BJ (cell line): Measurements from ENCODE around the gene GALR3. TPM values are rescaled to one million over a fixed set of nuclear protein-coding genes. Genes with fewer than 3 reads are reported as not detected.

Experiments used
- CTCF ChIA-PET: fragments of 350-600 bp; formaldehyde crosslinking; extraction: SDS; loops from one replicate; lab custom pipeline; 2021; ENCODE audit warnings: antibody characterized with exemption, inconsistent platforms; lab: Yijun Ruan, JAX
- POLR2A ChIA-PET: fragments of 300-600 bp; sonication (Branson Sonifier 250); formaldehyde crosslinking; extraction: SDS; loops from one replicate; lab custom pipeline; 2021; ENCODE audit warnings: antibody characterized with exemption; lab: Charles Lee
- DNase-seq: peaks from one replicate; pipeline ENCODE4 v3.0.0-alpha.2; 2011; ENCODE audit warnings: low read depth
- H3K27me3 ChIP-seq: 2 replicates; pipeline ENCODE4 v1.6.0; 2011; ENCODE audit warnings: low read length; ENCODE audit not compliant: control insufficient read depth, insufficient read depth
- H3K36me3 ChIP-seq: 2 replicates; pipeline ENCODE4 v1.5.1; 2011; ENCODE audit warnings: low read length; ENCODE audit not compliant: control insufficient read depth, insufficient read depth
- H3K4me3 ChIP-seq: 2 replicates; pipeline ENCODE4 v1.5.1; 2011; ENCODE audit warnings: low read depth, mild to moderate bottlenecking, control low read depth, low read length
- polyA plus RNA-seq: library from polyadenylated mRNA; depleted of rRNA; stranded (reverse); fragments of >200 nt; gene quantifications from 2 replicates; pipeline ENCODE4 v1.2.3, GENCODE V29; 2011
- TF ChIP-seq, protein P1 (sequence below): IDR thresholded peaks from 2 replicates; pipeline ENCODE4 v1.5.1; 2011; ENCODE audit warnings: low read depth, mild to moderate bottlenecking, control low read depth, inconsistent platforms, low read length, moderate library complexity; ENCODE audit not compliant: insufficient read depth

GALR3 gene
- polyA plus RNA-seq, 1 experiment, result not detected

DNA sequence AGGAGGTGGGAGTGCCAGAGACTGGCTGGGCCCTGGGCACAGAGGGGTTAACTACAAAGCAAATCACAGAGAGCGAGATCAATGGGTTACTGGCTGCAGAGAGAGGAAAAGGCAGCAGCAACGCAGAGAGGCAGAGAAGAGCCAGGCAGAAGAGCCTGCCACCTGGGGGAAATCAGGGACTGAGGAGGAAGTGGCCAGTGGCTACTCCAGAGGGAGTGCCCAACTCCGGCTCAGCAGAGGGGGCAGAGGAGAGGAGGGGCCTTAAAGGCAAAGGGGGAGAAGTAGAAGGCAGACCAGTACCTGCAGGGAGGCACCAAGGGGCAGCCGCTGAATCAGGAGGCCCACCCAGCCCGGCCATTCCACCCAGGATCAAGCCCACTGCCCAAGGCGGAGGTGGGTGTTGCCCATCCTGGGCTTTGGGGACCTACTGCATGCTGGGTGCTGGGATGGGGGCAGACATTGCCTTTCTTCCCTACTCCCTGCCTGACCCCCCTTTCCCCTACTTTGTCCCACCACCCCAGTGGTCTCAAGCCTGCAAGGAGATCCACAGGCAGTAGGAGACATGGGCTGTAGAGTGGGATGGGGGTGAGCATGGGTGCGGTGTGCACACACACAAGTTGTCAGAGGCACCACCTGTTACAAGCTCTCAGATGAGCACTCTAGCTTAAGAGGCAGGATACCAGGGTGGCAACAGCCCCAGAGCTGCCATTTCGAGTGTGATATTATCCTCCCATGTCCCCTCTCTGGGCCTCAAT, 926 bp upstream of the GALR3 start:
- CTCF ChIA-PET, result interaction anchor here (0.6 to 1.4 kb wide), 4 partner anchors 57 to 220 kb away, joined by 3 to 5 read pairs (median 3); no protein-coding TSS in a partner anchor
- H3K4me3 ChIP-seq, result no peak overlapping the region
- TF ChIP-seq, protein P1, sequence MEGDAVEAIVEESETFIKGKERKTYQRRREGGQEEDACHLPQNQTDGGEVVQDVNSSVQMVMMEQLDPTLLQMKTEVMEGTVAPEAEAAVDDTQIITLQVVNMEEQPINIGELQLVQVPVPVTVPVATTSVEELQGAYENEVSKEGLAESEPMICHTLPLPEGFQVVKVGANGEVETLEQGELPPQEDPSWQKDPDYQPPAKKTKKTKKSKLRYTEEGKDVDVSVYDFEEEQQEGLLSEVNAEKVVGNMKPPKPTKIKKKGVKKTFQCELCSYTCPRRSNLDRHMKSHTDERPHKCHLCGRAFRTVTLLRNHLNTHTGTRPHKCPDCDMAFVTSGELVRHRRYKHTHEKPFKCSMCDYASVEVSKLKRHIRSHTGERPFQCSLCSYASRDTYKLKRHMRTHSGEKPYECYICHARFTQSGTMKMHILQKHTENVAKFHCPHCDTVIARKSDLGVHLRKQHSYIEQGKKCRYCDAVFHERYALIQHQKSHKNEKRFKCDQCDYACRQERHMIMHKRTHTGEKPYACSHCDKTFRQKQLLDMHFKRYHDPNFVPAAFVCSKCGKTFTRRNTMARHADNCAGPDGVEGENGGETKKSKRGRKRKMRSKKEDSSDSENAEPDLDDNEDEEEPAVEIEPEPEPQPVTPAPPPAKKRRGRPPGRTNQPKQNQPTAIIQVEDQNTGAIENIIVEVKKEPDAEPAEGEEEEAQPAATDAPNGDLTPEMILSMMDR, result no peak
- peaks cover 2% of the 10 kb centered on the region; the same call in 1 of the 2 replicates for H3K27me3 ChIP-seq
- DNase-seq, result no peak
- POLR2A ChIA-PET, result interaction anchor here (0.6 kb wide), 1 partner anchor 261 kb away, joined by 3 read pairs; no protein-coding TSS in a partner anchor
- no peaks in the 10 kb centered on the region; the same call in 1 of the 2 replicates for H3K36me3 ChIP-seq

DNA sequence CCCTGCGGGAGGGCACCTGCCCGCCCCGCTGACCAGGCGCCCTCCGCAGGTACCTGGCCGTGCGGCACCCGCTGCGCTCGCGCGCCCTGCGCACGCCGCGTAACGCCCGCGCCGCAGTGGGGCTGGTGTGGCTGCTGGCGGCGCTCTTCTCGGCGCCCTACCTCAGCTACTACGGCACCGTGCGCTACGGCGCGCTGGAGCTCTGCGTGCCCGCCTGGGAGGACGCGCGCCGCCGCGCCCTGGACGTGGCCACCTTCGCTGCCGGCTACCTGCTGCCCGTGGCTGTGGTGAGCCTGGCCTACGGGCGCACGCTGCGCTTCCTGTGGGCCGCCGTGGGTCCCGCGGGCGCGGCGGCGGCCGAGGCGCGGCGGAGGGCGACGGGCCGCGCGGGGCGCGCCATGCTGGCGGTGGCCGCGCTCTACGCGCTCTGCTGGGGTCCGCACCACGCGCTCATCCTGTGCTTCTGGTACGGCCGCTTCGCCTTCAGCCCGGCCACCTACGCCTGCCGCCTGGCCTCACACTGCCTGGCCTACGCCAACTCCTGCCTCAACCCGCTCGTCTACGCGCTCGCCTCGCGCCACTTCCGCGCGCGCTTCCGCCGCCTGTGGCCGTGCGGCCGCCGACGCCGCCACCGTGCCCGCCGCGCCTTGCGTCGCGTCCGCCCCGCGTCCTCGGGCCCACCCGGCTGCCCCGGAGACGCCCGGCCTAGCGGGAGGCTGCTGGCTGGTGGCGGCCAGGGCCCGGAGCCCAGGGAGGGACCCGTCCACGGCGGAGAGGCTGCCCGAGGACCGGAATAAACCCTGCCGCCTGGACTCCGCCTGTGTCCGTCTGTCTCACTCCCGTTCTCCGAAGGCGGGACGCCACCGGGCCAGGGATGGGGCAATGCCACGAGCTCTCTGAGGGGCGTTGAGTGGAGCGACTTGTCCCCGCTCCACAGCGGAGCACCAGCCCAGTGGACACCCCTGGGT, 1.8 kb downstream of the GALR3 start:
- TF ChIP-seq, protein P1, result no peak
- ChIA-PET CTCF (interaction anchor here (1.0 to 1.2 kb wide), 2 partner anchors 9 to 13 kb away, joined by 3 read pairs; no protein-coding TSS in a partner anchor), POLR2A (no interaction called here)
- Histone ChIP-seq H3K36me3 (peaks cover 1% of the 10 kb centered on the region), H3K4me3 (peak overlapping the region; percentile 27), H3K27me3 (peaks cover 2% of the 10 kb centered on the region; the same call in 1 of the 2 replicates)
- no peak for DNase-seq

DNA sequence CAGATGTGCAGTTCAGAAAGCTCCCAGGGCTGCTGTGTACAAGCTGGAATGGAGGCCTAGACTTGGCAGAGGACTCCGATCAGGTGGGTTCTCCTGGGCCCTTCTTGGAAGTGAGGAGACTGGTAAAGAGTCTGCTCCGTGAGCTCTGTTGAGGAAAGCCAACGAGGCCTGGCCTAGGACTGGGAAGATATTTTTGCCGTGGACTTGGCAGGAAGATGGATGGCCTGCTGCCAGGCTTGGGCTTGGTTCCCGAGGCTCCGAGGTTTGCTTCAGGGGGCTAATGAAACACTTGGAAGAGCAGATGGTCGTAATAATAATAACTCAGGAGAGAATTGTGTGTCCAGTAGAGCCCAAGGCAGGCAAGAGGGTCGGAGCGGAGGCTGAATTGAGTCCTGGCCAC, 3.9 kb downstream of the GALR3 start:
- POLR2A ChIA-PET, result no interaction called here
- Histone ChIP-seq H3K36me3 (peaks cover 14% of the 10 kb centered on the region), H3K27me3 (no peaks in the 10 kb centered on the region), H3K4me3 (no peak overlapping the region)
- TF ChIP-seq, protein P1, result no peak
- no peak for DNase-seq
- CTCF ChIA-PET, result interaction anchor here (0.8 to 5.1 kb wide), 5 partner anchors 9 to 139 kb away, joined by 3 to 35 read pairs (median 3); no protein-coding TSS in a partner anchor

DNA sequence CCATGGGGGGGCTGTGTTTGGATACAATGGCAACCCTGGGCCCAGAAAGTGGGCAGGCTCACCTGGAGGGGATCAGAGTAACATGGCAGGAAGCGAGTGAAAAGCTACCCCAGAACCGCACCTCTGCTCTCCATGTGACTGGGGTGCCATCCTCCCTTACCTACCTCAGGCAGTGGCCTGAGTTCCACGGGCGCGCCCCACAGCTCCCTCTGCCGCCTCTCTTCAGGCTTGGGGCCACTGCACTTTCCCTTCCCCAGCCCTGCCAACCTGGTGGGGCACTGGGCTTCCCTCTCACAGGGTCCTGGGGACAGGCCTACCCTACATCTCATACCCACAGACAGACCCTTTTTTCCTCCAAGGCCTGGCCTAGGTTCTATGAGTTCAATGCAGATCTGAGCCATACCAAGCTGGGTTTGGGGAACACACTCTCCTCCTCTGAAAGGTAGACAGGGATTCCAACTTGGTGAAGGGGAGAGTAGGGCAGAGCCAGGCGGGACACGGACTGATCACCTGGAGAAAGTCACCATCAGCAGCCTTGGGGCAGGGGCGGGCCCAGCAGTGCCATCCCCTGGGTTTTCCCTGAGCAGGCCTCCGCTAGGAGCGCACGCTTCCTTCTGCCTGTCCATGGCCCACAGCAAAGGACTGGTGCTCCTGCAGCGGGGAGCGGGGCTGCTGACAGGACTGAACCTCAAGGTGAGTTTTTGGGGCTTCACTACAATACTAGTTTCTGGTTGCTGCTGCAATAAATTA, 7.1 kb downstream of the GALR3 start:
- TF ChIP-seq, protein P1, result no peak
- ChIA-PET CTCF (interaction anchor here (0.7 to 5.1 kb wide), 5 partner anchors 11 to 223 kb away, joined by 3 to 35 read pairs (median 3); no protein-coding TSS in a partner anchor), POLR2A (no interaction called here)
- H3K36me3 ChIP-seq, result peaks cover 33% of the 10 kb centered on the region
- no peak for DNase-seq
- no peaks in the 10 kb centered on the region for H3K27me3 ChIP-seq
- H3K4me3 ChIP-seq, result no peak overlapping the region
